GM23338 (cell line): Measurements from ENCODE around the gene WNK2. TPM values are rescaled to one million over a fixed set of nuclear protein-coding genes. Genes with fewer than 3 reads are reported as not detected.

Experiments
- ATAC-seq: fragments of 200-7000 bp; cut with Tn5 transposase; 3 replicates; pipeline ENCODE4 v1.9.1; 2020
- DNase-seq: peaks from one replicate; pipeline ENCODE4 v3.0.0-alpha.2; 2015; ENCODE audit warnings: low spot score
- H2AFZ ChIP-seq: fragments of 200-600 bp; sonication (generic); 2 replicates; pipeline ENCODE4 v1.8.0; 2016; ENCODE audit warnings: antibody characterized with exemption, mild to moderate bottlenecking, moderate library complexity
- H3F3A ChIP-seq: fragments of 200-600 bp; sonication (generic); replicated peaks from 2 replicates; pipeline ENCODE4 v1.8.0; 2017; ENCODE audit warnings: antibody characterized with exemption, mixed run types, low read depth
- H3K27ac ChIP-seq: fragments of 200-600 bp; sonication (generic); 2 replicates; pipeline ENCODE4 v1.6.1; 2016; ENCODE audit warnings: low read depth
- H3K27me3 ChIP-seq: fragments of 200-600 bp; sonication (generic); 2 replicates; pipeline ENCODE4 v1.8.0; 2016; ENCODE audit warnings: mild to moderate bottlenecking, mixed run types, moderate library complexity; ENCODE audit not compliant: insufficient read depth
- H3K36me3 ChIP-seq: fragments of 200-600 bp; sonication (generic); 2 replicates; pipeline ENCODE4 v1.8.0; 2016; ENCODE audit warnings: mild to moderate bottlenecking; ENCODE audit not compliant: insufficient read depth
- H3K4me1 ChIP-seq: fragments of 200-600 bp; sonication (generic); 2 replicates; pipeline ENCODE4 v1.8.0; 2016; ENCODE audit warnings: mild to moderate bottlenecking, moderate library complexity; ENCODE audit not compliant: insufficient read depth
- H3K4me2 ChIP-seq: fragments of 200-600 bp; sonication (generic); 2 replicates; pipeline ENCODE4 v1.7.1; 2017; ENCODE audit warnings: mixed run types
- H3K4me3 ChIP-seq: fragments of 200-600 bp; sonication (generic); 2 replicates; pipeline ENCODE4 v1.6.1; 2016; ENCODE audit warnings: mixed run types
- H3K79me2 ChIP-seq: fragments of 200-600 bp; sonication (generic); replicated peaks from 2 replicates; pipeline ENCODE4 v1.8.0; 2017; ENCODE audit warnings: mild to moderate bottlenecking; ENCODE audit not compliant: insufficient read depth
- H3K9me2 ChIP-seq: fragments of 200-600 bp; sonication (generic); 2 replicates; pipeline ENCODE4 v1.8.0; 2017; ENCODE audit not compliant: insufficient read depth
- H4K20me1 ChIP-seq: fragments of 200-600 bp; sonication (generic); replicated peaks from 2 replicates; pipeline ENCODE4 v1.8.0; 2017; ENCODE audit warnings: mild to moderate bottlenecking; ENCODE audit not compliant: insufficient read depth
- H3K27ac Mint-ChIP-seq: 2 replicates; pipeline ENCODE4 v1.8.0; 2020; ENCODE audit warnings: inconsistent platforms, mild to moderate bottlenecking, moderate library complexity, mixed read lengths
- H3K27me3 Mint-ChIP-seq: 3 replicates; pipeline ENCODE4 v1.8.0; 2022; ENCODE audit warnings: low read depth, mild to moderate bottlenecking, moderate library complexity, mixed read lengths, inconsistent platforms; ENCODE audit not compliant: insufficient read depth, poor library complexity
- H3K36me3 Mint-ChIP-seq: 3 replicates; pipeline ENCODE4 v1.8.0; 2021; ENCODE audit warnings: low read depth, mild to moderate bottlenecking, inconsistent platforms, moderate library complexity, mixed read lengths
- H3K4me1 Mint-ChIP-seq: 3 replicates; pipeline ENCODE4 v1.8.0; 2020; ENCODE audit warnings: mild to moderate bottlenecking, inconsistent platforms, mixed read lengths
- H3K4me3 Mint-ChIP-seq: 3 replicates; pipeline ENCODE4 v1.8.0; 2021; ENCODE audit warnings: moderate library complexity, mild to moderate bottlenecking, inconsistent platforms, mixed read lengths
- H3K9me3 Mint-ChIP-seq: 3 replicates; pipeline ENCODE4 v1.8.0; 2020; ENCODE audit warnings: moderate library complexity, mild to moderate bottlenecking, inconsistent platforms, mixed read lengths
- CREB1 ChIP-seq: fragments of 250-450 bp; sonication (Bioruptor Pico); IDR thresholded peaks from 2 replicates; pipeline ENCODE4 v1.5.0; 2020; ENCODE audit warnings: low read depth, mild to moderate bottlenecking, moderate library complexity
- EZH2 ChIP-seq: fragments of 200-600 bp; sonication (generic); IDR thresholded peaks from one replicate; pipeline ENCODE4 v1.8.0; 2017; ENCODE audit warnings: antibody characterized with exemption, mild to moderate bottlenecking, low read depth; ENCODE audit not compliant: unreplicated experiment
- EZH2phosphoT487 ChIP-seq: fragments of 200-600 bp; sonication (generic); IDR thresholded peaks from one replicate; pipeline ENCODE4 v1.8.1; 2018; ENCODE audit warnings: antibody characterized with exemption; ENCODE audit not compliant: unreplicated experiment
- JUNB ChIP-seq: IDR thresholded peaks from one replicate; pipeline ENCODE4 v1.6.1; 2016; ENCODE audit warnings: antibody characterized with exemption; ENCODE audit not compliant: unreplicated experiment
- POLR2AphosphoS5 ChIP-seq: IDR thresholded peaks from 2 replicates; pipeline ENCODE4 v1.6.1; 2016; ENCODE audit warnings: antibody characterized with exemption, low read depth
- REST ChIP-seq: IDR thresholded peaks from one replicate; pipeline ENCODE4 v1.6.1; 2018; ENCODE audit warnings: antibody characterized with exemption; ENCODE audit not compliant: unreplicated experiment
- ZNF114 ChIP-seq: fragments of 250-450 bp; sonication (Bioruptor Pico); IDR thresholded peaks from 2 replicates; pipeline ENCODE4 v1.5.0; 2020; ENCODE audit warnings: mild to moderate bottlenecking, moderate library complexity
- ZNF331 ChIP-seq: fragments of 250-450 bp; sonication (Bioruptor Pico); IDR thresholded peaks from 2 replicates; pipeline ENCODE4 v1.5.0; 2020; ENCODE audit warnings: low read depth, mild to moderate bottlenecking, moderate library complexity
- ZNF462 ChIP-seq: fragments of 250-450 bp; sonication (Bioruptor Pico); IDR thresholded peaks from 2 replicates; pipeline ENCODE4 v1.5.0; 2020; ENCODE audit warnings: mild to moderate bottlenecking, moderate library complexity
- polyA plus RNA-seq: library from polyadenylated mRNA; unstranded; fragments of >200 nt; fragmentation: Nextera tagmentation; extraction: Ambion mirVana; gene quantifications from 2 replicates; pipeline ENCODE4 v1.2.1, GENCODE V29; 2016
- total RNA-seq: library from RNA; depleted of rRNA; stranded (reverse); fragments of >200 nt; shearing (Covaris generic); gene quantifications from 2 replicates; pipeline ENCODE4 v1.2.3, GENCODE V29; 2014
- TF ChIP-seq, protein P1 (sequence below), 2 experiments: fragments of 200-600 bp in 1 of 2; sonication (generic) in 1 of 2; conservative IDR thresholded peaks; 2 replicates each; pipeline versions ENCODE4 v1.5.1 to v1.6.1; 2016 to 2017; ENCODE audit warnings: antibody characterized with exemption in 2 of 2, low read depth in 2 of 2, mild to moderate bottlenecking in 2 of 2, moderate library complexity in 1 of 2

WNK2 gene
- total and polyA plus RNA-seq, 2 experiments from 2014 or later = 56.4 to 102 TPM

- no peak for TF ChIP-seq REST
- no peak for TF ChIP-seq CREB1
- no peak for TF ChIP-seq ZNF331 (CRISPR knock-in tag)
- no peak for TF ChIP-seq ZNF114 (CRISPR knock-in tag)
- no peak for TF ChIP-seq POLR2AphosphoS5
- TF ChIP-seq, protein P1, sequence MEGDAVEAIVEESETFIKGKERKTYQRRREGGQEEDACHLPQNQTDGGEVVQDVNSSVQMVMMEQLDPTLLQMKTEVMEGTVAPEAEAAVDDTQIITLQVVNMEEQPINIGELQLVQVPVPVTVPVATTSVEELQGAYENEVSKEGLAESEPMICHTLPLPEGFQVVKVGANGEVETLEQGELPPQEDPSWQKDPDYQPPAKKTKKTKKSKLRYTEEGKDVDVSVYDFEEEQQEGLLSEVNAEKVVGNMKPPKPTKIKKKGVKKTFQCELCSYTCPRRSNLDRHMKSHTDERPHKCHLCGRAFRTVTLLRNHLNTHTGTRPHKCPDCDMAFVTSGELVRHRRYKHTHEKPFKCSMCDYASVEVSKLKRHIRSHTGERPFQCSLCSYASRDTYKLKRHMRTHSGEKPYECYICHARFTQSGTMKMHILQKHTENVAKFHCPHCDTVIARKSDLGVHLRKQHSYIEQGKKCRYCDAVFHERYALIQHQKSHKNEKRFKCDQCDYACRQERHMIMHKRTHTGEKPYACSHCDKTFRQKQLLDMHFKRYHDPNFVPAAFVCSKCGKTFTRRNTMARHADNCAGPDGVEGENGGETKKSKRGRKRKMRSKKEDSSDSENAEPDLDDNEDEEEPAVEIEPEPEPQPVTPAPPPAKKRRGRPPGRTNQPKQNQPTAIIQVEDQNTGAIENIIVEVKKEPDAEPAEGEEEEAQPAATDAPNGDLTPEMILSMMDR (conservative IDR thresholded peaks at IDR 0.05; ENCODE audit: low read depth in 2 of 2) = no peak
- no peak for TF ChIP-seq EZH2
Measured at GRCh38 chr9:93222890-93223259, 38.9 kb downstream of the WNK2 start (continued).

DNA sequence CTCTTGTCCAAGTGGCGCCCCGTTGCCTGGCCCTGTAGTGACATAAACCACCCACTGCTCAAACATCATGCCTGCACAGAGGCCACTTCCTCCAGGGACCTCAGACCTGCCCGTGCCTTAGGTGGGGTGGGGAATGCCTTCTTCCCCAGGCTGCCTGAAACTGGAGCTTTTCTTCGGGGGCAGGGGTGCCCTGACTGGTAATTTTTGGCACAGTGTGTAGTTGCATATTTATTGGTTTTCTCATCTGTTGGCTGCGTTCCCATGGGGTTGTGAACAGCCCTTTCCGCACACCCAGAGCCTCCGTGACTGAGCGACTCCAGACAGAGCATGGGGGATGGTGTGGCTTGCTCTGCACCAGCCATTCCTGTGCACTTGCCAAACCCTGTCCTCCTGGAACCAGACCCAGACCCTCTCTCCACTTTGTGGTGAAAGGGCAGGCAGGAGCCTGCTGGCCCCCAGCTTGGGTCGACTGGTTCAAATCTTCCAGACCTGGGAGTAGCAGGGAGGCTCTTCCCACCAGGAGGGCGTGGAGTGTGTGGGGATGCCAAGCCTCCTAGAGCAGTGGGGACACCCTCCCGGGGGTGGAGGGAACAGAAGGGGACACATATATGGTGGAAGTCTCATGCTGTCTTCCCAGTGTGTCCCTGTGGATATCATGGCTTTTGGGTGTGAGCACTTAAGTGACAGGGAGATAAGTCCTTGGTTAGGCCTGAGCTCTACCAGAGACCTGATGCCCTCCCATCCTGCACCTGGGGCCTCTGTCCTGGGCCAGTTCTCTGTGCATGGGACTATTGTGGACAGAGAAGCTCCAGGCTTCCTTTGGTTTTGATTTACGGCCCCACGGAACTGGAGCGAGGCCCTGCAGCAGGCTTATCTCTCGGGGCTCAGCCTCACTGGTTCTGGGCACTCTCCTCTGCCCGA is 39.6 kb downstream of the WNK2 start:
- Histone ChIP-seq H3K9me2 (no peaks in the 10 kb centered on the region), H3K79me2 (peaks cover 49% of the 10 kb centered on the region), H3K27ac (no peak overlapping the region), H2AFZ (no peak overlapping the region), H3K27me3 (no peaks in the 10 kb centered on the region), H3F3A (no peaks in the 10 kb centered on the region), H3K36me3 (no peaks in the 10 kb centered on the region), H3K4me1 (0 out of 2 replicates have a peak, but pooled peaks cover 4% of the 10 kb centered on the region), H4K20me1 (peaks cover 7% of the 10 kb centered on the region), H3K4me2 (no peak overlapping the region), H3K4me3 (no peak overlapping the region)
- H3K27ac Mint-ChIP-seq = no peak overlapping the region
- no peak for DNase-seq
- H3K4me1 Mint-ChIP-seq = peaks cover 20% of the 10 kb centered on the region
- no peak; the same call in 2 of the 3 replicates for ATAC-seq
- H3K27me3 Mint-ChIP-seq = peaks cover 20% of the 10 kb centered on the region
- H3K4me3 Mint-ChIP-seq = no peak overlapping the region
- no peaks in the 10 kb centered on the region; the same call in 2 of the 3 replicates for H3K36me3 Mint-ChIP-seq
- no peaks in the 10 kb centered on the region; the same call in 2 of the 3 replicates for H3K9me3 Mint-ChIP-seq
- TF ChIP-seq JUNB = no peak
- no peak for TF ChIP-seq ZNF114 (CRISPR knock-in tag)
- TF ChIP-seq, protein P1 (conservative IDR thresholded peaks at IDR 0.05; ENCODE audit: low read depth in 2 of 2) = no peak
- no peak for TF ChIP-seq EZH2phosphoT487
- TF ChIP-seq ZNF462 = no peak
